Measurements from ENCODE around the gene SEC22C. TPM values are rescaled to one million over a fixed set of nuclear protein-coding genes. Genes with fewer than 3 reads are reported as not detected.

Gene SEC22C
- total RNA-seq, 1 experiment from 2014 or later, result 65.0 TPM

DNA sequence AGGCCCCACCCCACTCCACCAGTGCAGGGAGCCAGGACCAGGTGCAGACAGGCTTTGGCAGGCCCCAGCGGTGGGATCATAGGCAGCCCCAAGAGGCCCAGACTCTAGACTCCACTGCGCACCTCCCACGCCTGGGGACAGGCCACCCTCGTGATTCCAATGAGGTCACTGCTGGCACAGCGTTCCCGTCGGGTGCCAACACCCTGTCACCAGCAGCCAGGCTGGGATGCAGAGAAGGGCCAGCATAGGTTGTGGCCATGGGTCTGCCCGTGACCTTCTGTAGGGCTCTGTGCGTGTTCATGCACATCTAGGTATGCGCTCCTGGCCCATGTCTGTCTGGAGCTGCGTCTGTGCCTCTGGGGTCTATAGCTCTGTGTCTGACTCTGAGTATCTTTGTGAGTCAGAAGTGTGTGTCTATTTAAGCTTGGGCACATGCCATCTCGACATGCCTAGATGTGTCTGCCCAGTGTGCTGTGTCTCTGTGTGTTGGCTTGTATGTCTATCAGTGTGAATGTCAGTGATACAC, 66.3 kb downstream of the SEC22C start:
- no peak for DNase-seq (ENCODE audit: low read depth)

GRCh38 chr3:42514876-42515275, 66.9 kb downstream of the SEC22C start:
- DNase-seq (ENCODE audit: low read depth), result no peak

DNA sequence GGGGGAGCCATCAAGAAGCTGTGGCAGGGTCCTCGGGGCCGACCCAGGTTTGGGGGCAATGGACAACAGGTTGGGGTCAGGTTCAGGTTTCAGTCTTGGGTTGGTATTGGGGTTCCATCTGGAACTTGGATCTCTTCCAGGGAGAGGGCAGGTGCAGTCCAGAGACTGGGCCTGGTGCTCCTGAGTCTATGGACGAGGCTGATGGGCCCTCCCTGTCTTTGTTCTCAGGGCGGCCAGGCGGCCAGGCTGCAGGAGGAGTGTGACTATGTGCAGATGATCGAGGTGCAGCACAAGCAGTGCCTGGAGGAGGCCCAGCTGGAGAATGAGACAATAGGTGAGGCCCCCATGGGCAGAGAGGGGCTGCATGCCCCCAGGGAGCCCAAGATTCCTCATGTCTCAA, 68.2 kb downstream of the SEC22C start:
- no peak for DNase-seq (ENCODE audit: low read depth)

DNA sequence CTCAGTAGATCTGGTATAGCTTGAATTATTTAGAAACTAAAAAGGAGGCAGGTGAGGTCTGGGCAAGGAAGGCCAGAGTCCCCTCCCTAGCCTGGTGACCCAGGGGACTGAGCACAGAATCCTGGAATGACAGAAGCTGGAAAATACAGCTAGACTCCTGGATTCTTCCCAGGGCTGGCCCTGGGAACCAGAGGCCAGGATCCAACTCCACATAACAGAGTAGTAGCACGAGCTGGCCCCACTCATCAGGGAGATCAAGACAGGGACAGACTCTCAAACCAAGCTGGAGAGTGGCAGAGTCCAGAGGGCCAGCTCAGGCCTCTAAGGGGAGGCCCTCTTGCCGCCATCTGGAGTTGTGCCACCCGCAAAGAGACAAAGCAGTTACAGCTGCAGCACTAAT, 68.6 kb downstream of the SEC22C start:
- DNase-seq (ENCODE audit: low read depth), result no peak

- no peak for DNase-seq (ENCODE audit: low read depth)
These were observed 70.0 kb downstream of the SEC22C start for GRCh38 chr3:42511736-42512135.

DNA sequence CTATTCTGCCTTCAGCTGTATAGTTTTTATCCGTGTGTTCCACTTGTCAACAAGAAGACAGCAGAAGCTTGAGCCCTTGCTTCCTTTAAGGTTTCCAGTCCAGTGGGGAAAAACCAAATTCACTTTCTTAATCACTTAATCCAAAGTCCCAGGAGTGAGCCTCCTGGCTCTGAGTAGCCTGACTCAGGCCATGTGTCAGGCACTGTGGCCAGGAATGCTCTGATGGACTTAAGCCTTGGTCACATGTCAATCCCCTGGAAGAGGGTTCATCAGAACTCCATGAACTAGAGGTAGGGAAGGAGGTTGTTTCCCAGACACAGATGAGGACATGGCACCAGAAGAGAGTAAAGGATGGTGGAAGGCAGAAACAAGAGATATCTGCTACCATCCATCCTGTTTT, 70.6 kb downstream of the SEC22C start:
- DNase-seq (ENCODE audit: low read depth), result no peak

GRCh38 chr3:42510325-42510724, 71.4 kb downstream of the SEC22C start:
- DNase-seq (ENCODE audit: low read depth), result no peak

GRCh38 chr3:42509111-42509510, 72.7 kb downstream of the SEC22C start:
- DNase-seq (ENCODE audit: low read depth), result no peak

- no peak for DNase-seq (ENCODE audit: low read depth)
These were observed 73.2 kb downstream of the SEC22C start for GRCh38 chr3:42508562-42508961.

- DNase-seq (ENCODE audit: low read depth), result no peak
These were observed 73.9 kb downstream of the SEC22C start for GRCh38 chr3:42507761-42508335.

GRCh38 chr3:42507252-42507651, 74.5 kb downstream of the SEC22C start:
- DNase-seq (ENCODE audit: low read depth), result no peak

GRCh38 chr3:42505849-42506410, 75.8 kb downstream of the SEC22C start:
- no peak for DNase-seq (ENCODE audit: low read depth)

GRCh38 chr3:42505128-42505848, 76.5 kb downstream of the SEC22C start:
- no peak for DNase-seq (ENCODE audit: low read depth)

DNA sequence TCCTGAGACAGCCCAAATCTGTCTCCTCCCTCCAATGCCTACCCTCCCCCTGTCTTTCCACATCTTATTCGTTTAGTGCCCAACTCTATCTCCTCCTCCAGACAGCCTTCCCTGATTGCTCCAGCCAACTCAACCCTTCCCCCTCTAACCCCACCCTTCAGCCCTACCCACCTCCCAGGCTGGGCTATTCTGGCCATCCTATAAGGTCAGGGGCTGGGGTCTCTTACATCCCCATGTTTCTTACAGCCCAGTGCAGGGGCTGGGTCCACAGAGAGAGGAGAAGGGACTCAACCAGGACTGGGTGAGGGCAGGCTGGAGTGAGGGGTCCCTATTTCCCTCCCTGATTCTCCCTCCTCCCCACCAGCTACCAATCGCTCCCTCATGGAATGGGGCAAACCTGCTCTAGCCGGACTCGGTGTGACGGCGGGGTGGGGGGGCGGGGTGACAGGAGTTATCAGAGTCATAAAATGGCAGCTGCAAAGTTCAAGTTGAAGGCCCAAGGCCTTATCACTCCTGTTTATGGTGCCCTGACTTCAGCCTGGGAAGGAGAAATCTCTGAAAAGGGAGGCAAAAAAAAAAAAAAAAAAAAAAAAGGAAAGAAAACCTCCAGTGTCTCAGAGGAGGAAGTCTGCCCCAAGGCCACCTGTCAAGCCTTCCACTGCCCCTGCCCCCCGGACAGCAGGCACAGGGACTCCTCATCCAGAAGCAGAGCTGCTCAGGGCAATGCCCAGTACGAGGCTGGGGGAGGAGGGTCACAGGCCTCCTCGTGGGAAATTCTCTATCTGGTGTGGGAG, 77.2 kb downstream of the SEC22C start:
- no peak for DNase-seq (ENCODE audit: low read depth)

DNA sequence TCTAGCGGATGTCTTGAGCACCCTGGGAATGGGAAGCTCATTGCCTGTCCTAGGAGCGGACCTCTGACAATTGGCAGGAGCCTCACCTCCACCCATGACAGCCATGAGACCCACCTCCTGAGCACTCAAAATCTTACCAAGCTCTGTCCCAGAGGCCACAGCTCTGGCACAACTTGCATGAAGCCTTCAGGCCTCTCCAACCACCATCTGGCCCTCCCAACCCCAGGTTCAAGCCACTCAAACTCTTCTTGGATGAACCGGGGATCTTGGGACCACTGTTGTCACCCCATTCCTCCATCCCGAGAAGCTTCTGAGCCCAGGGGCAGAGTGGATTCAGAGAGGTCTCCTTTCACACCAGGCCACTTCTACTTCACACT, 77.8 kb downstream of the SEC22C start:
- DNase-seq (ENCODE audit: low read depth), result no peak

DNA sequence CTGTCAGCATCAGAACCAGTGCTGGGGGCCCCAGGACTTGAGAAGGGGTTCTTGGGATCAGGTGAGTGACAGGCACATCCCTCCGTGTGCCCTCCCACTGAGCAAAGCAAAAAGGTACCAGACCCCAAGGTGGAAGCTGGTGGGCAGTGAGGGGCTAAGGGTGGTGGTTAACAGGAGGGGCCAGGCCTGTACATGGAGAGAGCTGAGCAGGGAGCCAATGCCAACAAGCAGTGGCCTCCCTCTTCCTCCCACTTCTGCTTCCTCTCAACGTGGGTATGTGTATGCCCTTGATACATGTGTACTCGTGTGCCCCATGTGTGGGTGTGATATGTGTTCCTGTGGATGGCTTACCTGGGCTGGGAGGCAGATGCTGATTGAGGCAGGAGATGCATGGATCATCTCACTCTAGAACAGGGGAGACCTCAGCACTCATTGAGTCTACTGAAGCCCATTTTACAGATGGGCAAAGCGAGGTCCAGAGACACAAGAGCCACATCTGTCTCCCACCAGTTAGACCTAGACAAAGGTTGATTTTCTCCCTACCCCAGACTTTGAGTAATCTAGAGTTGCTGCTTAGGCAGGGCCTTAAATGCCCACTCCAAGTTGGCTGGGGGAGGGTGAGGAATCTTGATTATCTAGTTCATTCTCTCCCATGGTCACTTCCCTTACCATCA, 78.4 kb downstream of the SEC22C start:
- DNase-seq (ENCODE audit: low read depth), result no peak

GRCh38 chr3:42502429-42503250, 79.1 kb downstream of the SEC22C start, which contains the start of gene VIPR1:
VIPR1 (plus strand) TSS chr3:42502643; CDS start chr3:42502736, 93 bp downstream.
- DNase-seq (ENCODE audit: low read depth), result no peak

- DNase-seq (ENCODE audit: low read depth), result no peak
These were observed 79.9 kb downstream of the SEC22C start for GRCh38 chr3:42501681-42502428.

DNA sequence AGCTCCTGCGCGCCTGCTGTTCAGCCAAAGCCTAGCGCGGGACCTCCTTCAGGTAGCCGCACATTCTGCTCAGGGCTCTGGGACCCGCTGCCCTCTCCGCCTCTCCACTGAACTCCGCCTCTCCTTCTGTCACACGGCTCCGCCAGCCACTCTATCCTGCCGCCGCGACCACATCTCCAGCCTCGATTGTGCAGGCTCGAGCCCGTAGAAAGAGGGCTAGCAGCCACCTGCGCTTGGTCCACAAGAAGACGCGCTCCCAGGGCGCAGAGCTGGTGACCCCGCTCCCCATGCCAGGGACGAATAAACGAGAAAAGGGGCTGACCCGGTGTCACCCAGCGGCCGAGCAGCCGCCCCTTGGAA, 80.5 kb downstream of the SEC22C start:
- no peak for DNase-seq (ENCODE audit: low read depth)

GRCh38 chr3:42500909-42501308, 80.9 kb downstream of the SEC22C start:
- no peak for DNase-seq (ENCODE audit: low read depth)

Data from HT1080 (cell line).